CD4-positive, alpha-beta T cell treated with Interleukin-4 for 1 hour (primary cell): ENCODE results near the gene MESP1.

ENCODE experiments used
- DNase-seq, 2 donors: peaks; one replicate each; pipeline ENCODE4 v3.0.0-alpha.2; 2020 to 2022

The MESP1 gene

DNA sequence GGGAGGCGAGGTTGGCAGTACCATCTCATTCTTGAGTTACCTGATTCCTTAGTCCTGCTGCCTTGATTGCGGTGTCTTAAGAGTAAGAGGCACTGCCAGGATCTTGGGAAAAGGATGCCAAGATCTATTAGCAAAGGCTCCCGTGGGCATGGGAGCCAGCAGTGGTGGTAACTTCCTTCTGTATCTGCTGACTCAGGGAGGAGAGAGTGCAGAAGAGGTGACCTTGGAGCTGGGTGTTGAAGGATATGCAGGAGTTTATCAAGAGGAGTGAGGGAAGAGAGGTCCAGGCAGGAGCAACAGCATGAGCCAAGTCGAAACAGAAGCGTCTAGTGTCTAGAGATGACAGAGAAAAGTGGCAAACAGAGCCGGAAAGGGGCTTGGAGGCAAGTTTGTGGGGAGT, 29.6 kb upstream of the MESP1 start:
- DNase-seq: no peak

DNA sequence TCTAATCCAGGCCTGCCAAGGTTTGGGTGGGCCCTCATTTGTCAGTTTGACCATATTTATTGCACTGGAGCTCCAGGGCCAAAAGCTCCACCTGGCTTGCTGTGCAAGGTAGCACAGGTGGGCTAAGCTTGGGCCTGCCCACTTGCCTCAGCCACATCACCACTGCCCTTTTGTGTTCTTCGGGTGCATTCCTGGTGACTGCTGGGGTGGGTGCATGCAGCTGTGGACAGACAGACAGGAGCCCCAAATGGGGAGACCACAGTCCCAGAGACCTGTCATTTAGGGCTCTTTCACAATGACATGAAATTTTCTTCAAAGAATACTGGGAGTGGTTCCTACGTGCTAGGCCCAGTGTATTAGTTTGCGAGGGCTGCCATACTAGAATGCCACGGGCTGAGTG, 27.8 kb upstream of the MESP1 start:
- no peak for DNase-seq

DNA sequence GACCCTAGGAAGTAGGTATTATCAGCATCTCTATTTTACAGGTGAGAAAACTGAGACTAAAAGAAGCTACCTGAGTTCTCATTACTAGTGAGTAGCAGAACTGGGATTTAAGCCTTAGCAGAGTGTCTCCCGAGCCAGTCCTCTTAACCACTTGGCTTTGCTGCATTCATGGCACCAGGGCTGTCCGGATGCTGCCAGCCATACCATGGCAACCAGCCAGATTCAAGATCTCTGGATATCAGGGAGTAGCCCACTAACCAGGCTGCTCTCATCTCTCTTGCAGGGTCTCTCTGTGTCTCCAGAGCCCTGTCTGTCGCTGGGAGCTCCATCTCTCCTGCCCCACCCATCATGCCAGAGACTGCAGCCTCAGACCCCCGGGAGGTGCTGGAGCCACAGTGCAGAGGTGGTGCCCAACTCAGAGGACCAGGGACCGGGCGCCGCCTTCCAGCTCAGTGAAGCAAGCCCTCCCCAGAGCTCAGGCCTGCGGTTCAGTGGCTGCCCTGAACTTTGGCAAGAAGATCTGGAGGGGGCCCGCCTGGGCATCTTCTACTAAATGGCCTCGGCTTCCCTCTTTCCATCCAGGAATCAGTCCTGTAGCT, 26.8 kb upstream of the MESP1 start:
- no peak for DNase-seq

DNA sequence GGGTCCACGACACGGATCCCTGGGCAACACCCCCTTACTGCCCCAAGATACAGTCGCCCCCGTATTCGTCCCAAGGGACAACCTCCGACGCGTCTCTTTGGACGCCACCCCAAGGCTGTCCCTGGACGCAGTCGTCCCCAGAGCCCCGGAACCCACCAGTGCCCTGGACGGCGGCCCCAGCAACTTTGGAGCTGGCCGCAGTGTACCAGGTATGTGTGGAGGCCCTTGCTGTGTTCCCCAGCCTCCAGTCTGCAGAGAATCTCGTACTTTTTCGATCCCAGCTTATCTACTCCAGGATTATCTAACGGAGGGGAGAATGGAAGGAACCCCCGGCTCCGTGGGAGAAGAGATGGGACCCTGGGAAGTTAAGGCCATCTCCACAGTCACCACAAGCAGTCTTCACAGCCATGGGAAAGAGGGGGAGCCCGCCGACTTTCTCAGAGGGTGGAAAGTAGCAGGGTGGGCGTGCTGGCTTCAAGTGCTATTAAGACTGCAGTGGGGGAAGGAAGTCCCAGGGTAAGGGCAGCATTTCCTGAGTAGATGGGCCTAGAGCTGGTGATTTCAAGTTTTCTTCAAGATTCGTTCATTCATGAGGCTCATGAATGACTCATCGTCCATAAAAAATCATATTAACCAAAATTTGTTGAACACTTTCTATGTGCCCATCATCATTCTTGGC, 26.2 kb upstream of the MESP1 start:
- DNase-seq: no peak

DNA sequence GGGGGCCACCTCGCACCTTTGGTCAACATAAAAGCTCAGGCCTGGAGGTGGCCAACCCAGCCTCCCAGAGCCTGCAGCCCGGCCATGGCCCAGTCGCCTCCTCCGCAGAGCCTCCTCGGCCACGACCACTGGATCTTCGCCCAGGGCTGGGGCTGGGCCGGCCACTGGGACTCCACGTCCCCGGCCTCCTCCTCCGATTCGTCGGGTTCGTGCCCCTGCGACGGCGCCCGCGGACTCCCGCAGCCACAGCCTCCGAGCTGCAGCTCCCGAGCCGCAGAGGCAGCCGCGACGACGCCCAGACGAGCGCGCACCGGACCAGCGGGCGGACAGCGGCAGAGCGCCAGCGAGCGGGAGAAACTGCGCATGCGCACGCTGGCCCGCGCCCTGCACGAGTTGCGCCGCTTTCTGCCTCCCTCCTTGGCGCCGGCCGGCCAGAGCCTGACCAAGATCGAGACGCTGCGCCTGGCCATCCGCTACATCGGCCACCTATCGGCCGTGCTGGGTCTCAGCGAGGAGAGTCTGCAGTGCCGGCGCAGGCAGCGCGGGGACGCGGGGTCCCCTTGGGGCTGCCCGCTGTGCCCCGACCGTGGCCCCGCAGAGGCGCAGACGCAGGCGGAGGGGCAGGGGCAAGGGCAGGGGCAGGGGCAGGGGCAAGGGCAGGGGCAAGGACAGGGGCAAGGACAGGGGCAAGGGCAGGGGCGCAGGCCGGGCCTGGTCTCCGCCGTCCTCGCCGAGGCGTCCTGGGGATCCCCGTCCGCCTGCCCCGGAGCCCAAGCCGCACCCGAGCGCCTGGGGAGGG, 25.4 kb upstream of the MESP1 start, which contains the start of gene MESP2:
TSS of gene MESP2 (plus strand) at position 59 of the 799 bp plus-strand sequence. CDS start at position 85, 26 bp downstream.
- peak; percentile 38 to 67 for DNase-seq

DNA sequence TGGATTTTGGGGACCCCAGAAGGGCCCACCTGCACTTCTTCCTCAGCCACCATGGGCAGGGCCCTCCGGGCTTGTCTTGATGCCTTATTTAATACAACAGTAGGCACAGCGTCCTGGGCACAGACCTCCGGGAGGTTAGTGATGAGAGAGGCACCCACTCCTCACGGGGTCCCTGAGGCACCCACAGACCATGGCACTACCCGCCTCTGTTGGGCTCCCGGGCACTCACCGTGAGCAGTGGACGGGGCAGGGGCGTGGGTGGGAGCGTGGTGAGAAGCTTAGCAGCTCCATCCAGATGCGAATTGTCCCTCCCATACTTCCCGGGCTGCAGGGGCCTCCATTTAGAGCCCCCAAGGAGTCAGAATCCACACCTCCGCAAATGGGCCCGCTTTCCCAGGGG, 24.8 kb upstream of the MESP1 start:
- no peak for DNase-seq

DNA sequence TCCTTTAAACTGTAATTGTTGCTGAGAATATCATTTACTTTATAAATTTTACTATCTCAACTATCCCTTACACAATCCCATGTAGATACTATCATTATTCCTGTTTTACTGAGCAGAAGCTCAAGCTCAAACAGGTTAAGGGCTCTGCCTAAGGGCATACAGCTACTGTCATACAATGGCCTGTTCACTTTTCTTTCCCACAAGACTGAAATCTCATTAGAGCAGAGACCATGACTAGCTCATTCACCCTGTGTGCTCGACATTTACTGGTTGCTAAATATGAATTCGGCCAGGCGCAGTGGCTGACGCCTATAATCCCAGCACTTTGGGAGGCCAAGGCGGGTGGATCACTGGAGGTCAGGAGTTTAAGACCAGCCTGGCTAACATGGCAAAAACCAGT, 23.4 kb upstream of the MESP1 start:
- no peak for DNase-seq

DNA sequence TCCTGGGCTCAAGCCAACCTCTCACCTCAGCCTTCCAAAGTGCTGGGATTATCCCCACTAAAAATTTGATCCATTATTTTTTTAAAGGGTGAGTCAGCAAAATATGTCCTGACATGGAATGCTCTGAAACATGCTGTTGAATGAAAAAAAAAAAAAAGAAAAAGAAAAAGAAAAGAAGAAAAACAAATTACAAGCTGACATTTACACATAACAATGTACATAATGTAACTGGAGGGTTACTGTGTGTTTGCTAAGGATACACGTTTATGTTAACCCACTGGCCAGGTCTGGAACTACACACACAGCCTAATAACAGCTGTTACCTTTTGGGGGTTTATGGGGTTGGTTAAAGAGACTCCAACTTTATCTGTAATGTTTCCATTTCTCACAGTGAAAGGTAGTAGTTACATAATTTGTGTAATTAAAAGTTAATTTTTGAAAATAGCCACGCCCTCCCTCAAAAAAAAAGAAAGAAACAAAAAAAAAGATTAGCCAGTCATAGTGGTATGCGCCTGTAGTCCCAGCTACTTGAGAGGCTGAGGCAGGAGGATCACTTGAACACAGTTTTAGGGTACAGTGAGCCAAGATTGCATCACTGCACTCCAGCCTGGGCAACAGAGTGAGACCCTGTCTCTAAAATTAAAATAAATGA, 22.0 kb upstream of the MESP1 start:
- DNase-seq: no peak

DNA sequence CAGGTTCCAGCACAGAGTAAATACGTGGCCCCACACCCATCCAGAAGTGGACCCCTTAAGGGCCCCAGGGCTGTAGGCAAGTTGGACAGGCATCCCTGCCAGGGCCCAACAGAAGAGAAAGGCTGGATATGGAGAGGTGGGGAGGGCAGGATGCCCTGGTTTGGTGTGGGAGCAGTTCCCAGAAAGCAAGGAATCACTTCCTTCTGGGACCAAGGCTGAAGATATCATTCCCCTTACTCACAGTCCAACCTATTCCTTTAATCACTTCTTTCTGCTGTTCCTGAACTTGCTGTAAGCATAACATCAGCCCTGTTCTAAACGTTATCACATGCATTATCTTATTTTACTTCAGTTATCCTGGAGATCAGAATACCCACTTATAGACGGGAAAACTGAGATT, 19.0 kb upstream of the MESP1 start:
- DNase-seq: no peak

DNA sequence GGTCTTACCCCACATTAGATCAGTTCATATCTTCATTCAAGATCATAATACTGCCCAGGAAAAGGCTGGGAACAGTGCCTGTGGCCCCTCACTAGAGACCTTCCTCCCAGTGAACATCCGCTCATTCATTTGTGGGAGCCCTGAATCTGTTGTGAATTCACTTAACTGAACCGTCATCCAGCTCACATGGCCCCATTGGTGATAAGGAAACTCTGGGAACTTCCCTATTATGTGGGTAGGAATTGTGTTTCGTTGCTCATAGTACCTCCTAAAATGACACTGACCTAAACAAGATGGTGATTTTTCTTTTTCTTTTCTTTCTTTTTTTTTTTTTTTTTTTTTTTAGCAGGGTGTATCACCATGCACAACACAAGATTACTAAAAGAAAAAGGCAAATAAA, 18.3 kb upstream of the MESP1 start:
- no peak for DNase-seq

DNA sequence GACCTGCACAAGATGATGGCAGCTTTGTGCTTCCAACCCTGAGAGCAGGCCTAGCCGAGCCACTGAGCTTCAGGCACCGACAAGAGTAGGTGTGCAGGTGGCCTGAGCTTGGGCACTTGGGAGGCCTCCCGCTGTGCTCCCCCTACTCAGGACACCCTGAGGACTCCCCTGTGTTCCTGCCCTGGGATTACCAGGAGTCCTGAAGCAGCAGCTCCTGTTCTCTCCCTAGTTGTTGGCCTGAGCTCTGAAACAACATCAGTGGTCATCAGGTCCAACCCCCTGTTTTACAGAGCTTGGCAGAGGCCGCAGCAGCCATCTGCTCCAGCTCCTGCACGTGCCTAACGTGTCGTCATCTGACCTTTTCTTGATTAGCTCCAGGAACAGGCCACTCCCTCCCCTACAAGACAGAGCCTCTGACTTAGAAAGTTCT, 17.0 kb upstream of the MESP1 start:
- DNase-seq: no peak

DNA sequence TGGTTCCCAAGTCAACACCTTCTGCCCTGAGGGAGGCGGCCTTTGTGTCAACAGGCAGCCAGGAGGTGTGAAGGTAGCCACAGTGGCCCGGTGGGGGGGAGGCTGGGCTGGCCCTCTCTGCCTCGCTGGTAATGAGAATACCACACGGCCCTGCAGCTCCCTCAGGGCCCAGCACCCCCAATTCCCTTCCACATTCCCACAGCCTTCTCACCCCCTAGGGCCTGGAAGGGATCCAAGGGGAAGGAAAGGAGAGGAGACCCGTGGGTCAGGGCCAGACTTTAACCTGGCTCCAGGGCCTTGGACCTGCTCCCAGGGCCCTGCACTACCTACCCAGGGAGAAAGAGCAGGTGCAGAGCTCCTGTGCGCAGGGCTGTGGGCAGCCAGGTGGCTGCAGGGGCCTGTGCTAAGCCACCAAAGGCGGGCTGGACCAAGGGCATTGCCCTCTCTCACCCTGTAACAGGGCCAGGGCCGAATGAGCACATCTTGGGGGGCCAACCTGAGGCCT, 16.4 kb upstream of the MESP1 start:
- no peak for DNase-seq

DNA sequence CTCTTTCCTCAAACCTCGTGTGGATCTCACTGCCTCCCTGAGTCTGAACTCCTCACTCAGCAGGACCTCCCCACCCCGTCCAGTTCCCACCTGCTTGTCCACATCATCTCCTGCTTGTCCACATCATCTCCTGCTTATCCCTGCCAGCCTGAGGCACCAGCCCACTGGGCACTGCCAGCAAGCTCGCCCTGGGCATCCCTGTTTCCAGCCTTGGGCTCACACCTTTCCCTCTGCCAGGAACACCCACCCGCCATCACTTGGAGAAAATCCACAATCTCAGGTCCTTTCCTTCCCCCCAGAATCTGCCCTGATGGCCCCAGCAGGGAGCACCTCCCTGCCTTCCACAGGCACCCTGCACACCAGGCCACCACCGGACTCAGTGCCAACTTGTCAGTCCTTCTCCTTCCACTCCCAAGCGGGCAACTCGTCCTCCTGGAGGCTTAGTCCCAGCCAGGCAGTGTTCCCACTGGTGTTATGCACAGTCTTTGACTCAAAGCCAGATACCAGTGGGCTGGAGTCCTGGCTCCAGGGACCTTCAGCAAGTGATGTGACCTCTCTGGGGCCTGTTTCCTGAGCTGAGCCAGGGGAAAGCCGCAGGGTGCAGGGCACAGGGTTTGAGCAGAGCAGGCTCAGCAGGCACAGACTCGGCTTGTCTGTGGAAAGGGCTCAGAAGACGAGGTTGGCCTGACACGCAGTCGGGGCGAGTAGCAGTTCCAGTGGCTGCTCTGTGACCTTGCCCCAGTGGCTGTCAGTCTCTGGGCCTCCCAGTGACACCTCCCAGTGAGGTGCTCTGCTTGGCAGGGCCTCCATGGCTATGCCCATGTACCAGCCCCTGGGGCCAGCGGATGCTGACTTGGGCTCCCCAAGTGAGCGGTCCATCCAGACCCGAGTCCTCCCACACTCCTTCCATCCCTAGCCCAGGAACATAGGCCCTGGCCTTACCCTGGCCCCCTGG, 15.6 kb upstream of the MESP1 start:
- DNase-seq: no peak

DNA sequence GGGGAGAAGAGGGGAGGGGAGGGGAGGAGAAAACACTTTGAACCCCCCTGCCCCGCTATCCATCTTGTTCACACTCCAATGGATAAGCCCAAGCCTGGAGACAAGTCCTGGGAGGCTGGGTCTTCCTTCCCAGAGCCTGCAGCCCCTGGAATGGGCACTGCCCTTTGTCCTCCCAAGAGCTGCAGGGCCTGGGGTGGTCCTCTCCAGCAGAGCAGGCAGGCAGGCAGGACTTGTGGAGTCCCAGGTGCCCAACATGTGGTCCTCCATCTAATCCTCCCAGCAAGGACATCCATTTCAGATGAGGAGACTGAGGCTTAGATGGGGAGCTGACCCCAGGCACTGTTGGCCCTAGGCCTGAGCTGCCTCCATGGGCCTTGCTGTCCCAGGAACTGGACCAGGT, 14.6 kb upstream of the MESP1 start:
- DNase-seq: no peak

DNA sequence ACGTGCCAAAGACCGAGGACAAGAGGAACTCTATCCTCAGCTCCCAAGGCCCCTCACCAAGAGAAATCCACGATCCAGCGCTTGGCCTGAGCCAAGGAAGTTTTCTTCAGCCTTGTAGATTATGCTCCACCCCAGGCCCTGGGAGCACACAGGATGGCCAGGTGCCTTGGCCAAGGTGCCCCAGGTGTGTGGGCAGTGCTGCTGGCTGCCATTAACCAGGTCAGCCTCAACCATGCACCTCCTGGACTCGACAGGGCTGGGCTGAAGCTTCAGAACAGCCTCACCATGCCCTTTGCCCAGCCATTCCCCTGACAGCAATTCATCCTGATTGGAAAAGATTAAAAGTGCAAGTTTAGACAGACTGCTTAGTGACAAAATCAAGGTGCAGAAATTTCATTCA, 10.9 kb upstream of the MESP1 start:
- no peak for DNase-seq

DNA sequence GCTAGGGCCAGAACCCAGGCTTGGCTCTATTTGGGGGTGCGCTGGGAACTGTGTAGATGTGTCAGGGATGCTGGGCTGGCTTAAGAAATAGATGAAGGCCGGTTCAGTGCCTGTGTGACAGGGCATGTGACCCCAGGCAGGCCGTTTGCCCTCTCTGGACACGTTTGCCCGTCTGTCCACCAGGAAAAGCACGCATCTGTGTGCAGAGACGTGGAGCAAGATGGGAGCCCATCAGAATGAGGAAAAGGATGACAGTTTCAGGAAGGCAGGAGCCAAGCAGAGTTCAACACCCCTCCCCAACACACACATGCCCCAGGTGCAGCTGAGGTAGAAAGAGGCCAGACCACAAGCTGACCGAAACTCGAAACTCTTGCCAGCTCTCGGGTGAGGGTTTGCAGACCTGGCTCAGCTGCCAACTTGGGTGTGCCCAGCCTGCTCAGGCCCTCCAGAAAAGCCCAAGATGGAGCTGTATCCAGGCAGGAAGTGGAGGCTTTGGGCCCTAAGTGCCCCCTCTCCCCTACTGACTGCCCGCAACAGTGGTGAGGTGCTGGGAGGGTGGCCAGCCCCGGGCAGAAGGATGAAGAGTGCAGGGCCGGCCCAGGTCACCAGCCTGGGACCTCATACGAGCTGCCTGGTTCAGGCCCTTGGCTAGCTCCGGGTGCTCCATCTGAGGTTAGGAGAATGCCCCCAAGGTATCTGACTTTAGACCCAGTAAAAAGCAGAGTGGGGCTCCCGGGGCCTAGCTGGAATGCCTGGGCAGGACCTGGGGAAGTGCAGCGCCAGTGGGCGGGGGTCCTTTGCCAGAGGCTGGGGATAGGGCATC, 10.2 kb upstream of the MESP1 start:
- DNase-seq: no peak

DNA sequence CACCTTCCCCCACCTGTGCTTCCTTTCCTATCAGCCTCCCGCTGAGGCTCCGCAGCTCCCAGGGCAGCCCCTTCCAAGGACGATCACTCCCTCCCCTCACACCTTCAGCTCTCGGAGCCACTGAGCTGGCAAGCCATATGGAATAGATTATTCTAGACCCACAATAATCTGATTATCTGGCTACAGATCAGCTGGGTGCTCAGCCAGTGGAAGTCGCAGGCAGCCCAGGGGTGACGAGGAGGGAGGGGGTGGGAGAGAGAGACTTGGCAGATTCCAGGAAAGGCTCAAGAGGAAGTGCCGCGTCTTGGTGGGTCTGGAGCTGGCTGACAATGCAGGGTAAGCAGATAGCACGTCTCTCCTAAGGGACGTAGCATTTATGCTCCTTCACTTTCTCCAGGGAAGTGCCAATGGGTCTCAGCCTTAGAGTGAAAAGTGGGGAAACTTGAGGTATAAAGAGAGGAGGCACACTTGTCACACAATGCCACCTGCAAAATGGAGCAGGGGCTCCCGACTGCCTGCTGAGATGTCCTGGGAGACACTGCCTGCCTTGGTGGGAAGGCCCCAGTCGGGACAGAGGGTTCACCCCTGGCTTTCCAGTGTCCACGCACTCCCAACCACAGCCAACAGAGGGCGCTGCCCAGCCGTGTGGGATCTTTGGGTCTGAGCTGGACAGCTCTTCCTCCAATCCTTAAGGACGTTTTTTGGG, 9.4 kb upstream of the MESP1 start:
- DNase-seq: peak; percentile 62 to 66

DNA sequence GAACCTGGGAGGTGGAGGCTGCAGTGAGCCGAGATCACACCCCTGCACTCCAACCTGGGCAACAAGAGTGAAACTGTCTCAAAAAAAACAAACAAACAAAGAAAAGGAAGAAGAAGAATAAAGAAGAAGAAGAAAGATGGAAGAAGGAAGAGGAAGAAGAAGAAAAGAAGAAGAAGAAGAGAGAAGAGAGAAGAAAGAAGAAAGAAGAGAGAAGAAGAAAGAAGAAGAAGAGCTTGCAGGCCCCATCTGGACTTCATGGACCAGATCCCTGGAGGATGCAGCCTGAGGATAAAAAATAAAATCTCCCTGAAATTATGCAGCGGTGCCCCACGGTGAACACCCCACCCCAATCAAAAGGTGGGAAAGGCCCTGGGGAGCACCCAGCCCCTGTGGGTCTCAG, 8.8 kb upstream of the MESP1 start:
- DNase-seq: no peak

DNA sequence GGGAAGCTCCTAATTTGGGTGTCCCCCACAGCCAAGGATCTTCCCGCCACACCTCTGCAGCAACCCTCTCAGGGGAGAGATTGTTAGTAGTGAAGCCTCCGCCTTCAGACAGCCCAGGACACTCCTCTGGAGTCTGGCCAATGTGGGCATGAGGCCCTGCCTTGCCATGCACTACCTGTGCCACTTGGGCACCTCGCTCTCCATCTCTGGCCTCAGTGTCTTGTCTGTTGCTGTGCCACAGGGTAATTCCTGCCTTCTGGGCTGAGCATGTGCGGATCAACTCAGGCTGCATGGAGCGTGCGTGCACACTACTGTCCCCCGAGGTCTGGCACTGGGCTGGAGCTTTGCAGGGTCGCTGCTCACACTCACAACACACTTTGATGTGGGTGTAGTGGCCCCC, 7.9 kb upstream of the MESP1 start:
- DNase-seq: no peak

DNA sequence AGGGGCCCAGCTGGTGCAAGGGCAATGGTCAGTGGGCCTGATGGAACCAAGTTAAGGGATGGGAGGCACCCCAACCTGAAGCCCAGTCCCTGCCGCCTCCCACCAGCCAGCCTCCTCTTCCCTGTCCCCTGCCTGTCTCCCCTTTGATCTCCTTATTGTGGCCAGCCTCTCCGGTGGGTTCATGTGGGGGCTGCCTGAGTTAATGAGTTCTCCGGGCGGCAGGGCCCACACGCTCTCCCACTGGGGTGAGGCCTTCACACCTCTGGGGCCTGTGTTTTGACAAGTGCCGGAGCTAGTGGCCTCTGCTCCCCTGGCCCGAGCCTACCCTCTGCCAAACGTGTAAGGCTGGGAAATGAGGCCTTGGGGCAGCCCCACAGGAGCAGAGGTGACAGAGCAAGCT, 7.2 kb upstream of the MESP1 start:
- no peak for DNase-seq

DNA sequence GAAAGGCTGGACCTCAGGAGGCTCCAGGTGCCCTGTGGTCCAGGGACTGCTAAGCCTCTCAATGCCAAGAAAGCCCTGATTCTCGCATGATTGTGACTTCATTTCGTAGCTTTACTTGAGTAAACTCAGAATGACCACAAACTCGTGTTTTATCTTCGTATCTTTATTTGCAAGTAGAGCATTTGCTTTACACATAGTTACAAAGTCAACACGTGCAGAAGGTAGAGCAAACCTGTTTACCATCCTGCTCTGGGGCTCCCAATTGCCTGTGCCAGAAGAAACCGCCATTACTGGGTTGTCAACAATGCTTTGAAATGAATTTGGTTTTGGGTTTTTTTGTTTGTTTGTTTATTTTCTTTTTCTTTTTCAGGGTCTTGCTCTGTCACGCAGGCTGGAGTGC, 5.8 kb upstream of the MESP1 start:
- DNase-seq: no peak
